DMS114 treated with DMSO at 0.1 percent for 48 hours (cell line): ENCODE data around the gene RDH16.

Experiments used
- DNase-seq: peaks from one replicate; lab custom pipeline; 2025; ENCODE audit not compliant: unreplicated experiment; lab: John Stamatoyannopoulos, UW

The RDH16 gene, protein sequence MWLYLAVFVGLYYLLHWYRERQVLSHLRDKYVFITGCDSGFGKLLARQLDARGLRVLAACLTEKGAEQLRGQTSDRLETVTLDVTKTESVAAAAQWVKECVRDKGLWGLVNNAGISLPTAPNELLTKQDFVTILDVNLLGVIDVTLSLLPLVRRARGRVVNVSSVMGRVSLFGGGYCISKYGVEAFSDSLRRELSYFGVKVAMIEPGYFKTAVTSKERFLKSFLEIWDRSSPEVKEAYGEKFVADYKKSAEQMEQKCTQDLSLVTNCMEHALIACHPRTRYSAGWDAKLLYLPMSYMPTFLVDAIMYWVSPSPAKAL

DNA sequence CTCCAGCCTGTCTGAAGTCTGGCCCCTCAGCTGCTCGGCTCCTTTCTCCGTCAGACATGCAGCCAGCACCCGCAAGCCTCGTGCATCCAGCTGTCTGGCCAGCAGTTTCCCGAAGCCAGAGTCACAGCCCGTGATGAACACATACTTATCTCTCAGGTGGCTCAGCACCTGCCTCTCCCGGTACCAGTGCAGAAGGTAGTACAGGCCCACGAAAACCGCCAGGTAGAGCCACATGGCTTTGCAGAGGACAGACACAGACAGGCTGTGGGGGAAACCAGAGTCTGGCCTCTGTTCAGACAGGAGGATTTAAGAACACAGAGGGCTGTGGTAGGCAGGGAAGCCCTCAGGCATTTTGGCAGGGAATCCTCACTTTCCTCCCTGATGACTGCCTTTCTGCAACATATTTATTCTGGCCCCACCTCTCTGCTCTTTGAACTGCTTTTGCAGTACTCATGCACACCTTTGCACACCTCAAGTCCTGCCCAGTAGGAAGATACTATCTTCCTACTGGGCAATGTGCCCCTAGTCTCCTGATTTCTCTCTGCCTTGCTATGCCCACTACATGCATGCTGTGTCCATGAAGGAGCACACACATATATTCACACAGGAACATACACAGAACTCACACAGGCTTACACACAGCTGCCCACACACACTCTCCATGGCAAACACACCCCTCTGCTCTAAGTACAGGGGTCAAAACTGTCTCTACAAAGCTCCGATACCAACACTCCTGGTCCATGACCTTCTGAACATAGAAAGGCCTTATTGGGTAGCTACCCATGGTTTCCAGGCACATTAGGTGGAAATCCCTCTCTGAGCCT, at the start of gene RDH16:
RDH16 (minus strand) TSS at position 380 of the 824 bp plus-strand sequence; CDS start at position 234, 146 bp downstream.
- DNase-seq: no peak

DNA sequence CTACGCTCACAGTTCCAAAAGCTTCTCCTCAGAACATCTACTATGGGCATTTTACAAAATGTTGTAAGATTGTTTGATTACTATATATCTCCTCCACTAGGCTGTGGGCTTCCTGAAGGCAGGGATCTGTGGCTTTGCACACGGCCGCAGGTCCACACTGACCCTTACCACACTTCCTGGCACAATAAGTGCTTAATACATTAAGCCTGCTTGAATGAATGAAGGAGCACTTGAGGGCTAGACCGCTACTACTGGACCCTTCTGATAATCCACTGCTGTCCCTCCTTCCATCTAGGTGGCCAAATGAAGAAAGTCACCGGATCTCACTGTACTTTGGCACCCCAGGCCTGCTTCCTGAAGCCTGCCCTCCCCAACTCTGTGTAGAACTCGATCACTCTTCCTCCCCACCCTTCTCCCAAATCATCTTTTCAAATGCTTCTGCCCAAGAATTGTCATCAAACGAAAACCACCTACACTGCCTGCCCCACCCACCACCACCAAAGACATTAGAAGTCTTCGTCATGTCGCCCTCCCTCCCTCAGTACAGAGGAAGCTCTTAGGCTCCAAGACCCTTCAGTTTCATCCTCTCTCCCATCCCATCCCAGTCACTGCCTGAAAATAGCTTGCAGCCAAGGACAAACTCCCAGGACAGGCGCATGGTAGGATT, 49.5 kb upstream of the RDH16 start:
- DNase-seq: no peak

DNA sequence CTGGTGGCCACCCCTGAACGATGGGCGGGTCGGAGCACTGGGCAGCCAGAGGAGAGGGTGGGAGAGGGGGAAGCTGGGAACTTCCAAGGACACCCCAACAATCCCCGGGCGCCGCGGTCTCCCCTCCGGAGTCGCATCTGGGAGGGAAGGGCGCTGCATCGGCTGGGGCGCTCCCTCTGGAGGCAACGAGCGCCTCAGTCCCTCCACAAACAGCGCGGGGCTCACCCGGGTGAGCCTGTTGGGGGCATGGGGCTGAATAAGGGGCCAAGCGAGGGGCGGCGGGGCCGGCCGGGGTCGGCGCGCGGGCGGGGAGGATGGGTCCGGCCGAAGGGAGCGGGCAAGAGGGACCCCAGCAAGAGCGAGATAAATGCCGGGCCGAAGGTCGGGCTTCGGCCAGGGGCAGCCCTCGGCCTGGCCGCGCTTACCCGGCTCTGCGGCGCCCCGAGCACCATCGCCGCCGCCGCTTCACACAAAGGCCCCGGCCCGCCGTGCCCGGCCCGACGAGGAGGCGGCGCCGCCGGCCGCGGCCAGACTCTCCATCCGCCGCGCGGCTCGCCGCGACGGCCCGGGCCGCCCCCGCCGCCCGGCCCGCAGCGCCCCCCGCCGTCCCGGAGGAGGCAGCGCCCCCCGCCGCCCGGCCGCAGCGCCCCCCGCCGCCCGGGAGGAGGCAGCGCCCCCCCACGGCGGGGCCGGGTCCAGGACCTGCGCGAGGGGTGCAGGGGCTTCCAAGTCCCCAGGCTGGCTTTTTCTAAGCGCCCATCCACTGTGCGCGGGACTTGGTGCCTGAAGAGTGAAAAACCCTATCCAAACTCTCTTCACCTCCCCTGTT, 48.8 kb upstream of the RDH16 start, which contains the start of gene ZBTB39:
ZBTB39 (minus strand) TSS at position 567 of the 829 bp plus-strand sequence. CDS start 1,629 bp downstream, outside the sequence.
- DNase-seq: peak; percentile 32

DNA sequence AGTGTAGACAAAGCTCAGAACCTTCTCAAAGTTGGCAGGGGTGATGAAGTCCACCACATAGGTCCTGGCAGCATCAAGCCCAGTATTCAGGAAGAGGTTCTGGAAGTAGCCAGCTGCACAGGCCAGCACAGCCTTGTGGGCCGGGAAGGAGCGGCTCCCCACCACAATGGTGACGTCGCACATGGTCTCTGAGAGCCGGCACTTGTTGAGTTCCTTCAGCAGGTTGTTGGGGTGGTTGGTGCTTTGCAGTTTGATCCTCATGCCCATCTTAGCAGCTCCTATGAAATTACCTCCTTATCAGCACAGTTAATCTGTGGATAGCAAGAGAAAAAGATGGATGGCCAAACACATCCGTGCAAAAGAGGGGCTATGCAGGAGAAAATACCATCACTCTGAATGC, 47.2 kb upstream of the RDH16 start:
- no peak for DNase-seq

DNA sequence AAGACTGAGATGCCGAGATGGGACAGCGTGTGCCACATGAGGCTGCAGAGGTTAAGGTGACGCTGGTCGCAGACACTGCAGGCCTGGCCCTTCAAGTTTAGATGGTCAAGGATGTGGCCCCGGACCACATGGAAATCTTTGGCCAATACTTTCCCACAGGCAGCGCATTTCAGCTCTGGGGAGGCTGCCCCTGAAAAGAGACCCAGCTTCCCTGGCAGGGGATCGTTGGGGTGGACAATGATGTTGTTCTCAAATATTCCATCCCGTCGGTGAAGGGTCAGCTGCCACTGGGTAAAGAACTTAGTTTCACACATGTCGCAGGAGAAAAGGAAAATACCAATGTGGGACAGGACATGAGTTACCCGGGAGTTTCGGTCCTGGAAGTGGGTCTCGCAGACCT, 46.0 kb upstream of the RDH16 start:
- DNase-seq: no peak

DNA sequence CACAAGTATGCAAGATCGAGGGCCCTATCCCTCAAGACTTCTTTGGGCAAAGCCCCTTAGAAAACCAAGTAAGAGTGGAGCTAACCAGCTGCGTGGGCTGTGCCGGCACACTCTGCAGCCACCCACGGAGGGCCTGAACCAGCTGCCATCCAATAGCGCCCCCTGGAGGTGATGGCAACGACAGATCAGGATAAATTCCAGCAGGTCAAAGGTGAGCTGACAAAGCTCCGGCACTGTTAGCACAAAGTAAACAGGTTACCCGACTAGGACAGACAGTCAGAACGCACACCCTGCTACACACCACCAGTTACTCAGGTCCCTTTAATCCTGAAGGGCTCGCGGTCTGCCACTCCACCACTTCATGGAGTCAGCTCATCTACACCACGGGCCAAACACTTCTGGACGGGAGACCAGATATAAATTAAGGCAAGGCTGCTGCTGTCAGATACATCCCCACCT, 44.1 kb upstream of the RDH16 start:
- peak; percentile 14 for DNase-seq

DNA sequence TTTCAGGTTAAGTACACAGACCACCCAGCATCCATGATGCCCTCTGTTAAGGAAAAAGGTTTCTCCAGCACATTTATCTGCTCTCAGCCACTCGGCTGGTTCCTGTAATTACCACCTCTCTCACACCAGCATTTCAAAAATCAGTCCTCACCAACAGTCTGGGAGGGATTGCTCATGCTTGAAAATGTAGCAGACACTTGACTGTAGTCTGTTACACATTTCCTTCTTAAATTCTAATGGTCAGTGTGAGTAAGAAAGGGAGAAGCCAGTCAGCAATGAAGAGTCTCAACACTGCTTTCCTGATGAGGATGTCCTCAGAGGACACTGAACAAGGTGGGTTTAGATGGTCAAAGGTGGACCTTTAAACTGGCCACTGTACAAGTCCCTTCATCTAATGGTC, 43.0 kb upstream of the RDH16 start:
- no peak for DNase-seq

DNA sequence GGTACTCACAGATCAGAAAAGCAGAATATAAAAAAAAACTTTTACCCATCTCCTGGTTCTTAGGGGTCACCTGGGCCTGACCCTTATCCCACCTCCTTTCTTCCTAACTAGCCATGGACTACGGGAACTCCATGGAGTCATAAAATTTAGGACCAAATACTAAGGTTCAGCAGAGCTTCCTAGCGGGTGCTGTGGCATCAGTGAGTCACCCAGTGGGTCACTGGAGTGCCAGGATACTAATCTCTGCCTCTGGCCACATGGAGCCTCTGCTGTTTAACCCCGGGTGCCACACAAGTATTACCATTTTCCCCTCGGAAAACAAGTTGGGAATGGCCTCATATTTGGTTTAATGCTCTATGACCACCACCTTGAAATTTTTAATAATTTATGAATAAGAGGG, 42.0 kb upstream of the RDH16 start:
- no peak for DNase-seq

DNA sequence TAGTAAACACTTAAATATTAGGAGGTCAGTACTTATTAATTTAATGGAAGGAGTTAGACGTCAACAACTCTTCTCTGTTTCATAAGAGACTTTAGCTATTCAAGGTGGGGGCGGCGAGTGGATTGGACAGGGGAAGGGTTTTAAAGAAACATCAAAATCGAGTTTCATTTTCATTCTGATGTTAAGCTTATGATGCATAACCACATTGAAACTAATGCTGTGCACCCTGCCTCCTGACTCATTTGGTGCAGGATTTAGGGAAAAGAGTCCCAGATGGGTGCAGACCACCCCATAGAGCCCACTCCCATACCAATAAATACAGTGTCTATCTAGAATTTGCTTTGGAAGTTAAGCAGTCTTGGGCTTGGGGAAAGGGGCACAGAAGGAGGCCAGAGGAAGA, 41.6 kb upstream of the RDH16 start:
- DNase-seq: no peak

DNA sequence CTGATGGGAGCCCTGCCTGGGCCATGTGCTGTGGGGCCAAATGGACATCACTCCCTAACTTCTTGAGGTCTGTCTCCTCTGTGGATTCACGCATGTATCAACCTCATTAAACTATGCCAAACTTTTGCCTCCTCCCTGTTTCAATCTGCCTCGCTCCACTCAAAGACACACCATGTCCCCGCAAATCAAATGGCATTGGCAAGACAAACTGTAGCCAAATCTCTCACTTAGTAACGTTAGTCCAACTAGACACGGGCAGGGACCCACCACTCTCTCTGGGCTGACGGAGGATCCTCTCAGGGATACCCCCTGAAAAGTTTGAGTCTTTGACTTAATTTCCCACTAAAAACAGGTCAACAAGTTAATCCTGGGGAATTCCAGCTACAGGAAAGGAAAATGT, 40.9 kb upstream of the RDH16 start:
- no peak for DNase-seq

DNA sequence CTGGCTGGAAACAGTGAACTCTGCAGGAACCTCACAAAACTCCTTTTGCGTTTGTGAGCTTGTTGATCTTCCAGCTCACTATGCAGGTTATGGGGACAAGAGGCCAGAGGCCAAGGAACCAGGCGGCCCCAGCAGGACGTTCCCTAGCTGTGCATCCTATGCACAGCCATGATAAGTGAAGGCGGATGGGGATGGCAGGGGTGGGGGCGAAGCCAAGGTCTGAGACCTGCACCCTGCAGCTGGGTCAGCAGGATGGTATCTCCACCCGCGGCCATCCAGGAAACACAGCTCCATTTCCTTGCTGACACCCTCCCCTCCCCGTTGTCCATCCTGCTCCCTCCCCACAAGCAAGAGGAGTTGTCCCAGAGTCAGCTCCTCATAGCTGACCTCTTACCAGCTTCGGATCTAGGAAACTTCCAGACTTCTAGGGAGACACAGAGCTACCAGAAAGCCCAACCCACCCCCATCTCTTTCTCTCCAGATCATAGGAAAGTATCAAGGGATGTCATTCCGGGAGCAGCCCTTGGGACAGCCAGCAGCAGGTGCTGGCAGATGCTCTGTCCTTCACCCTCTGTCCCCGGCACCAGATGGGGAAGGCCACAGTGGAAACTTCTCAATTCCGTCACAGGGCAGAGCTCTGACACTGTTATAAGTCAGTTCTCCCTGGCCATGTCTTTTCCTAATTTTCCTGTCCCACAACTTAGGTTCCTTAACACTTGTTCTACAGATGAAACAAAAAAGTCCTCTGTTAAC, 39.6 kb upstream of the RDH16 start:
- DNase-seq: no peak

DNA sequence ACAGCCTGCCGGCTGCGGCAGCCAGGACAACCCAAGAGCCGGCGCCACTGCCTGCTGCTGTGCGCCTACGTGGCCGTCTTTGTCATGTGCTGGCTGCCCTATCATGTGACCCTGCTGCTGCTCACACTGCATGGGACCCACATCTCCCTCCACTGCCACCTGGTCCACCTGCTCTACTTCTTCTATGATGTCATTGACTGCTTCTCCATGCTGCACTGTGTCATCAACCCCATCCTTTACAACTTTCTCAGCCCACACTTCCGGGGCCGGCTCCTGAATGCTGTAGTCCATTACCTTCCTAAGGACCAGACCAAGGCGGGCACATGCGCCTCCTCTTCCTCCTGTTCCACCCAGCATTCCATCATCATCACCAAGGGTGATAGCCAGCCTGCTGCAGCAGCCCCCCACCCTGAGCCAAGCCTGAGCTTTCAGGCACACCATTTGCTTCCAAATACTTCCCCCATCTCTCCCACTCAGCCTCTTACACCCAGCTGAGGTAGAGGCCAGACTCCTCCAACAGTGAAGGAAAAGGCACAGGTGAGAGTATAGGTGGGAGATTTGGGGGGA, 38.6 kb upstream of the RDH16 start:
- DNase-seq: no peak

DNA sequence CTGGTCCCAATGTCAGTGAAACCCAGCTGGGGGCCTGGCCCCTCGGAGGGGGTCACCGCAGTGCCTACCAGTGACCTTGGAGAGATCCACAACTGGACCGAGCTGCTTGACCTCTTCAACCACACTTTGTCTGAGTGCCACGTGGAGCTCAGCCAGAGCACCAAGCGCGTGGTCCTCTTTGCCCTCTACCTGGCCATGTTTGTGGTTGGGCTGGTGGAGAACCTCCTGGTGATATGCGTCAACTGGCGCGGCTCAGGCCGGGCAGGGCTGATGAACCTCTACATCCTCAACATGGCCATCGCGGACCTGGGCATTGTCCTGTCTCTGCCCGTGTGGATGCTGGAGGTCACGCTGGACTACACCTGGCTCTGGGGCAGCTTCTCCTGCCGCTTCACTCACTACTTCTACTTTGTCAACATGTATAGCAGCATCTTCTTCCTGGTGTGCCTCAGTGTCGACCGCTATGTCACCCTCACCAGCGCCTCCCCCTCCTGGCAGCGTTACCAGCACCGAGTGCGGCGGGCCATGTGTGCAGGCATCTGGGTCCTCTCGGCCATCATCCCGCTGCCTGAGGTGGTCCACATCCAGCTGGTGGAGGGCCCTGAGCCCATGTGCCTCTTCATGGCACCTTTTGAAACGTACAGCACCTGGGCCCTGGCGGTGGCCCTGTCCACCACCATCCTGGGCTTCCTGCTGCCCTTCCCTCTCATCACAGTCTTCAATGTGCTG, 38.0 kb upstream of the RDH16 start:
- no peak for DNase-seq

DNA sequence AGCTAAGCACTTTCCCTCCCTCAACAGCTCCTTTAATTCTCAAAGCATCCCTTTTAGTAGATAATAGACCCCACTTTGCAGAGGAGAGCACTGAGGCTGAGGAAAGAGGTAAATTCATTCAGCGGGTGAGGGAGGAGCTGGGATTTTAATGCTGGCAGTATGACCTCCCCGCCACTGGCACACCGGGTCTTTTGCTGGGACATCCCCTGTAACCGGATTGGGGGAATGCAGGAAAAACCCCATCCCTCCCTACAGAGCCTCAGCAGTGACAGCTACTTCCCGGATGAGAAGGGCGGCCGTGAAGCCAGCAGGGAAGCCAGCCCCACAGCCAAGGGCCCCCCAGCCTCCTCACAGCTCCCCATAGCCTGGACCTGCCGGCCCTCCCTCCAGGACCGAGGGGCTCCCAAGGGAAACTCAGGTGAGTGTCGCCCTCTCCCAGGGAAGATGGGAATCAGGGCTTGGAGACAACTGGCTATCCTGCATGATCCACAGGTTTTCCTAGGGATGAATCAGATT, 36.9 kb upstream of the RDH16 start:
- DNase-seq: no peak

DNA sequence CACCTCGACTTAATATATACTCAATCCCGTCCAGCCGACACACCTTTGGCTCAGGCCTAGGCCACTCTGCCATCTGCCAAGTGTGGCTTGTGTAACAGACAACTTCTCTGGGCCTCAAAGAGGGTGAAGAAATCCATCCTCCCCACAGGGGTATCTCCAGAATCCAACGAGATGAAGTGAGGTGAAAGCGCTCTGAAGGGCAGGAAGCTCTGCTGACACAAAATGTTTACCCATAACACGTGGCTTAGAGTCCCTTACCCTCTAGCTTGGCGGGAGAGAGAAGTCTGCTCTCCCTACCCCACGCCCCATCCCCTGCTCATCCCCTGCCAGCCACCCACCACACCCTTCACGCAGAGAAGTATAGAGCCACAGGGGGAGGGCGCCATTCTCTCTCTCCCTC, 35.9 kb upstream of the RDH16 start:
- no peak for DNase-seq

DNA sequence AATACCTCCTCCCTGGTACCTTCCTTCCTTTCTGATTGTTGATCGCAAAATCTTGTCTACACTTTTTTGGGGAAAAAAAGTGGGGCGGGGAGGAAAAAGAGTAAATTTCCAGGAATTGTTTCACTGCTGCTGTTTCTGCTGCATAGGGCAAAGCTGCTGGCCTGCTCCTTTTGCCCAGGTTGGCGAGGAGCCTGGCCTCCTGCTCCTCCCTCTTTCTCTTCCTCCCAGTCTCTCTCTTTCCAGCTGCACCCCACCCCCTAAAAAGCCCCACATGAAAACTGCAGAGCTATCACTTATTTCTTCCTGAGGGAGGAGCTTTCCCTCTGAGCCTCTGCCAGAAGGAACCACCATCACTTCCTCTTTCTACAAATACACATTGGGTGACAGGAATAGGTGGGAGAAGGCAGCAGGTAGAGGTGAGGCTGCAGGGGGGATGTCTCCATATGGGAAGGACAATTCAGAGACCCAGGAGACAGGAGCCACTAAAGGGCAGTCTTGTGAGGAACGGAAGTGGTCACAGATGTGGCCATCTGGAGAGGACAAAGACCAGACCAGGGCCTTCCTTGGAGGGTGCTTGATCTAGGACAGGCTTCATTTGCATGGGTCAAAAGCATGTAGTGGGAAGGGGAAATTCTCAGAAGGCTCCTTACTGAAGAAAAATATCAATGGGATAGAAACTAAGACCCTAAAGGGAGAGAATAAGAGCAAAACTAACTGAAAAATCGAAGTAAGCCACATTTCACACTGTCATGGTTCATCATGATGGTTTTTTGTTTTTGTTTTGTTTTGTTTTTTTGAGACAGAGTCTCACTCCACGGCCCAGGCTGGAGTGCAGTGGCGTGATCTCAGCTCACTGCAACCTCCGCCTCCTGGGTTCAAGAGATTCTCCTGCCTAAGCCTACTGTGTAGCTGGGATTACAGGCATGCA, 34.2 kb upstream of the RDH16 start:
- DNase-seq: no peak

DNA sequence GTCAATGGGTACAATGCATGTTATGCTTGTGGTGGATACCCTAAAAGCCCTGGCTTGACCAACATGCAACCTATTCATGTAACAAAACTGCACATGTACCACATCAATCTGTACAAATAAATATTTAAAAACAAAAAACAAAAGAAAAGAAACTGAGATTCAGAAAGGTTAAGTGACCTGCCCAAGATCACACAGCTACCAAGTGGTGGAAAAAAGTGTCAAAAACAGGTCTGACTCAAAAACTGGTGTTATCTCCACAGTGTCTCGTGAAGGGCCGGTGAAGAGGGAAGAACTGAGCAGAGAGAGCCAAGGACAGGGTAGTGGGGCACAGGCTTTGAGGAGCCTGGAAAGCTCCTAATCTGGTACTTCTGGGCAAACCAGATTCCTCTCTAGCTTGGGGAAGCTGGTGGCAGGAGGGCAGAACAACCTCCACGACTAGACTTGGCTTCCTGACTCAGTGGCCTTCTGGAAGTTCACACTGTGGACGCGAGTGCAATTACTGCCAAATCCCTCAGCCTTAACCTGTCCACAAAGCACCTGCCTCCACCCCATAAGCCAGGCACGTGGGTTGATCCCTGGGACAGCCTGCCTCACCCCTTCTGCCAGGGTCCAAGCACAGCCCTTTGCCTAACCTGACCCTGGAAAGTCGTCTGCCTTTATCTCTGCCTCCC, 33.4 kb upstream of the RDH16 start:
- no peak for DNase-seq
